Hepatocyte (in vitro differentiated cells): ENCODE data around the gene TMEM215. TPM values are rescaled to one million over a fixed set of nuclear protein-coding genes. Genes with fewer than 3 reads are reported as not detected.

ENCODE experiments used
- DNase-seq: peaks from one replicate; pipeline ENCODE4 v3.0.0-alpha.2; 2016; ENCODE audit warnings: low spot score
- H2AFZ ChIP-seq: fragments of 200-600 bp; sonication (generic); 2 replicates; pipeline ENCODE4 v1.6.0; 2016; ENCODE audit warnings: antibody characterized with exemption, mild to moderate bottlenecking
- H3K27ac ChIP-seq: fragments of 200-600 bp; sonication (generic); 2 replicates; pipeline ENCODE4 v1.5.1; 2016; ENCODE audit warnings: mild to moderate bottlenecking
- H3K27me3 ChIP-seq: fragments of 200-600 bp; sonication (generic); 2 replicates; pipeline ENCODE4 v1.6.1; 2016
- H3K36me3 ChIP-seq: fragments of 200-600 bp; sonication (generic); replicated peaks from 2 replicates; pipeline ENCODE4 v1.5.1; 2016; ENCODE audit warnings: low read depth; ENCODE audit not compliant: insufficient read depth
- H3K4me1 ChIP-seq: fragments of 200-600 bp; sonication (generic); 2 replicates; pipeline ENCODE4 v1.5.1; 2016; ENCODE audit warnings: mild to moderate bottlenecking, moderate library complexity; ENCODE audit not compliant: insufficient read depth
- H3K4me2 ChIP-seq: fragments of 200-600 bp; sonication (generic); 2 replicates; pipeline ENCODE4 v1.6.0; 2016
- H3K4me3 ChIP-seq: fragments of 200-600 bp; sonication (generic); 2 replicates; pipeline ENCODE4 v1.5.1; 2016; ENCODE audit warnings: mild to moderate bottlenecking
- H3K79me2 ChIP-seq: fragments of 200-600 bp; sonication (generic); 2 replicates; pipeline ENCODE4 v1.6.0; 2017; ENCODE audit warnings: mild to moderate bottlenecking
- H3K9me2 ChIP-seq: fragments of 200-600 bp; sonication (generic); replicated peaks from 2 replicates; pipeline ENCODE4 v1.6.0; 2017; ENCODE audit warnings: mild to moderate bottlenecking; ENCODE audit not compliant: insufficient read depth
- H3K9me3 ChIP-seq: fragments of 200-600 bp; sonication (generic); 2 replicates; pipeline ENCODE4 v1.5.1; 2016; ENCODE audit warnings: low read depth, mild to moderate bottlenecking
- H4K20me1 ChIP-seq: fragments of 200-600 bp; sonication (generic); 2 replicates; pipeline ENCODE4 v1.6.0; 2016; ENCODE audit warnings: mild to moderate bottlenecking; ENCODE audit not compliant: insufficient read depth, poor library complexity, severe bottlenecking
- EZH2 ChIP-seq: fragments of 200-600 bp; sonication (generic); IDR thresholded peaks from 2 replicates; pipeline ENCODE4 v1.6.1; 2016; ENCODE audit warnings: antibody characterized with exemption, mild to moderate bottlenecking, borderline replicate concordance
- EZH2phosphoT487 ChIP-seq: fragments of 200-600 bp; sonication (generic); IDR thresholded peaks from one replicate; pipeline ENCODE4 v1.6.1; 2018; ENCODE audit warnings: antibody characterized with exemption, mild to moderate bottlenecking, low read depth, moderate library complexity; ENCODE audit not compliant: unreplicated experiment, severe bottlenecking
- WGBS: methylation state at CpG from one replicate; pipeline ENCODE4 v1.1.6; 2016; ENCODE audit warnings: low lambda C conversion rate; ENCODE audit errors: missing lambda C conversion rate; 5-methylcytosine and 5-hydroxymethylcytosine counted together
- polyA plus RNA-seq: library from polyadenylated mRNA; unstranded; fragments of >200 nt; fragmentation: Nextera tagmentation; extraction: Ambion mirVana; gene quantifications from 2 replicates; pipeline ENCODE4 v1.2.1, GENCODE V29; 2016
- total RNA-seq: library from RNA; depleted of rRNA; stranded (reverse); fragments of >200 nt; gene quantifications from 2 replicates; pipeline ENCODE4 v1.2.3, GENCODE V29; 2014
- TF ChIP-seq, protein P1 (sequence below): fragments of 200-600 bp; sonication (generic); IDR thresholded peaks from 2 replicates; pipeline ENCODE4 v1.5.1; 2016; ENCODE audit warnings: antibody characterized with exemption, mild to moderate bottlenecking; ENCODE audit not compliant: poor library complexity

TMEM215 gene
- total RNA-seq (0.40 and 0.43 TPM in 2 replicates), polyA plus RNA-seq (0.62 TPM in 1 of 2 replicates, not detected in the other)

GRCh38 chr9:32783168-32783891 is at the start of gene TMEM215:
Gene TMEM215 (plus strand): TSS chr9:32783540. CDS start chr9:32784184, 644 bp downstream.
- Histone ChIP-seq H3K4me3 (peak within 1 kb of the TSS; percentile 23), H3K4me2 (peak within 1 kb of the TSS; percentile 85), H3K4me1 (no peaks in the 10 kb centered on the region), H3K27ac (no peak within 1 kb of the TSS), H3K9me3 (no peaks in the 10 kb centered on the region), H3K9me2 (no peaks in the 10 kb centered on the region), H3K36me3 (no peaks in the 10 kb centered on the region), H2AFZ (peak within 1 kb of the TSS; percentile 31), H3K27me3 (peaks cover 68% of the 10 kb centered on the region), H4K20me1 (no peaks in the 10 kb centered on the region), H3K79me2 (no peaks in the 10 kb centered on the region)
- 1% methylated on average over 42 of the region's 59 CpGs for WGBS
- peak; percentile 49 for DNase-seq
- TF ChIP-seq EZH2 (peak; percentile 62), EZH2phosphoT487 (no peak)

- Histone ChIP-seq H3K4me2 (no peak overlapping the region), H3K4me3 (no peak overlapping the region), H3K27me3 (no peaks in the 10 kb centered on the region), H3K4me1 (no peaks in the 10 kb centered on the region), H3K36me3 (no peaks in the 10 kb centered on the region), H4K20me1 (no peaks in the 10 kb centered on the region), H3K79me2 (no peaks in the 10 kb centered on the region), H3K27ac (no peak overlapping the region), H2AFZ (no peak overlapping the region), H3K9me3 (no peaks in the 10 kb centered on the region), H3K9me2 (no peaks in the 10 kb centered on the region)
- WGBS = 84% methylated on average over 3 of the region's 3 CpGs
- no peak for DNase-seq
- TF ChIP-seq, protein P1, sequence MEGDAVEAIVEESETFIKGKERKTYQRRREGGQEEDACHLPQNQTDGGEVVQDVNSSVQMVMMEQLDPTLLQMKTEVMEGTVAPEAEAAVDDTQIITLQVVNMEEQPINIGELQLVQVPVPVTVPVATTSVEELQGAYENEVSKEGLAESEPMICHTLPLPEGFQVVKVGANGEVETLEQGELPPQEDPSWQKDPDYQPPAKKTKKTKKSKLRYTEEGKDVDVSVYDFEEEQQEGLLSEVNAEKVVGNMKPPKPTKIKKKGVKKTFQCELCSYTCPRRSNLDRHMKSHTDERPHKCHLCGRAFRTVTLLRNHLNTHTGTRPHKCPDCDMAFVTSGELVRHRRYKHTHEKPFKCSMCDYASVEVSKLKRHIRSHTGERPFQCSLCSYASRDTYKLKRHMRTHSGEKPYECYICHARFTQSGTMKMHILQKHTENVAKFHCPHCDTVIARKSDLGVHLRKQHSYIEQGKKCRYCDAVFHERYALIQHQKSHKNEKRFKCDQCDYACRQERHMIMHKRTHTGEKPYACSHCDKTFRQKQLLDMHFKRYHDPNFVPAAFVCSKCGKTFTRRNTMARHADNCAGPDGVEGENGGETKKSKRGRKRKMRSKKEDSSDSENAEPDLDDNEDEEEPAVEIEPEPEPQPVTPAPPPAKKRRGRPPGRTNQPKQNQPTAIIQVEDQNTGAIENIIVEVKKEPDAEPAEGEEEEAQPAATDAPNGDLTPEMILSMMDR = no peak
- TF ChIP-seq EZH2 (no peak), EZH2phosphoT487 (no peak)
Observed at GRCh38 chr9:32735476-32735875, 47.9 kb upstream of the TMEM215 start.

DNA sequence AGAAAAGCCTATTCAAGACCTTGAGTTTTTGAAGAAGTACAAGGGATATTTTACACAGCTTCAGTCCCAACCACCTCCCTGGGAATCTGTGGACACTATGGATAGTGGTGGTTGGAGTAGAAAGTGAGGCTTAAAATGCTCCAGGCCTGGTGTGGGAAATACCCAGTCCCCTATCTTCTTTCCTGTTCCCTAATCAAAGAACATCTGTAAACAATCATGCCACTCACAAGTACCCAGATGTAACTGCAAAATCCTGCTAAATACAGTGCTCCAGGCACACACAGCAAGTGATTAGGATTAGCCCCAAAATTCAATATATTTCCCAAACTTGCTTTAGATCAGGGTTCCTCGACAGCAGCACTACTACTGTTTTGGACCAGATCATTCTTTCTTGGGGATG is 46.0 kb upstream of the TMEM215 start:
- Histone ChIP-seq H3K9me3 (no peaks in the 10 kb centered on the region), H4K20me1 (no peaks in the 10 kb centered on the region), H3K36me3 (no peaks in the 10 kb centered on the region), H3K4me3 (no peak overlapping the region), H3K79me2 (no peaks in the 10 kb centered on the region), H2AFZ (no peak overlapping the region), H3K27me3 (no peaks in the 10 kb centered on the region), H3K4me1 (no peaks in the 10 kb centered on the region), H3K4me2 (no peak overlapping the region), H3K9me2 (no peaks in the 10 kb centered on the region), H3K27ac (no peak overlapping the region)
- DNase-seq = no peak
- TF ChIP-seq EZH2phosphoT487 = no peak
- TF ChIP-seq, protein P1 = no peak
- no peak for TF ChIP-seq EZH2
- 61% methylated on average over 1 of the region's 1 CpG for WGBS

- H3K4me2 ChIP-seq = no peak overlapping the region
- DNase-seq = no peak
- no peak for TF ChIP-seq EZH2
- TF ChIP-seq, protein P1 = no peak
- no peak for TF ChIP-seq EZH2phosphoT487
- H3K9me2 ChIP-seq = no peaks in the 10 kb centered on the region
- no peak overlapping the region for H3K4me3 ChIP-seq
- no peak overlapping the region for H2AFZ ChIP-seq
- no peaks in the 10 kb centered on the region for H3K4me1 ChIP-seq
- no peaks in the 10 kb centered on the region for H4K20me1 ChIP-seq
- H3K9me3 ChIP-seq = no peaks in the 10 kb centered on the region
- H3K27me3 ChIP-seq = no peaks in the 10 kb centered on the region
- WGBS = 83% methylated on average over 4 of the region's 4 CpGs
- H3K27ac ChIP-seq = no peak overlapping the region
- no peaks in the 10 kb centered on the region for H3K36me3 ChIP-seq
- H3K79me2 ChIP-seq = no peaks in the 10 kb centered on the region
Observed at GRCh38 chr9:32738501-32739172, 44.7 kb upstream of the TMEM215 start.
